ENCODE data around the gene ERC2.

DNA sequence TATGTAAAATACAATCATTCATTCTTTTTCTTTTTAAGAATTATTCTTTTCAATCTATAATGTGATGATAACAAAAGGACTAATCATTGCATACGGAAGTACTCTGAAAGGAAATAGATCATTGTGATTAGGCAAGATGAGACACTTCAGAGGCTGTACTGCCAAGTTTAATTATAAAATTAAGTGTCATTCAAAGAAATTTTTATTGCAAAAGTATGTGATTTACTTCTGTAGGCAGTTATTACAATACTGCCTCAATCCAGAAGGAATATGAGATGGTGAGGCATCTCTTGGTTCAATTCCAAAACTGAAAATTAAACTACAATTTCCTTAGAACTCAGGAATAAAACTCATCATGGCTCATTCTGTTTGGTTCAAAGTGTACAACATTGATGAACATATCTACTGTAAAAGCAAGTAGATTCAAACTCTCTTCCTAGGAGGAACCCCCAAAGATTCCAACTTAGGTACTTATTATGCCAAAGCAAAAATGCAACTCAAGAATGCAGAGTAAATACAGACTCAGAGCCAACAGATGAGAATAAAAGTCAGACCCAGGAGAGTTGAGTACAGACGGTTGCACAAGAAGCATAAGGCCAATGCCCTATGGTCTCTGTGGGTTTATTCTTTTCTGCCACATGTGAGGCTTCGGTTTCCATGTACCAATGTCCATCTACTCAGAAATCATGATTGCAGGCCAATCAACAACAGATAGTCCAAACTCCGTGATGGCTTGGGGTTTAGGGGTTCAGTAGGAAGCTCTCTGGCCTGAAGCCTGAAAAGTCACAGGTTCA lies 862.6 kb downstream of the ERC2 start:
- TF ChIP-seq POLR2A (IDR thresholded peaks at IDR 0.05; ENCODE audit: low read depth, low read length) (no peak), POLR2AphosphoS5 (IDR thresholded peaks at IDR 0.05; ENCODE audit: low read depth, low read length) (no peak), TAF1 (IDR thresholded peaks at IDR 0.05; ENCODE audit: low read depth, low read length) (no peak), SPI1 (IDR thresholded peaks at IDR 0.05; ENCODE audit: low read depth, low read length) (no peak)
